Peyer's patch (tissue), 4 donors: ENCODE results near the gene PKD1. TPM values are rescaled to one million over a fixed set of nuclear protein-coding genes. Genes with fewer than 3 reads are reported as not detected.

Experiments
- DNase-seq, 3 donors: peaks; one replicate each; pipeline ENCODE4 v3.0.0-alpha.2; 2017 to 2019
- H3K27ac ChIP-seq, 4 donors: fragments of 200-600 bp; sonication (generic); one replicate each; pipeline ENCODE4 v1.5.1; 2016 to 2019
- H3K27me3 ChIP-seq, 2 donors: fragments of 200-600 bp; sonication (generic); one replicate each; pipeline ENCODE4 v1.5.1; 2019
- H3K36me3 ChIP-seq, 3 donors: fragments of 200-600 bp; sonication (generic); one replicate each; pipeline ENCODE4 v1.5.1; 2016 to 2019
- H3K4me1 ChIP-seq, 4 donors: fragments of 200-600 bp; sonication (generic); one replicate each; pipeline ENCODE4 v1.5.1; 2016 to 2019
- H3K4me3 ChIP-seq, 4 donors: fragments of 200-600 bp; sonication (generic); 1 replicate in 3 of 4; 2 replicates in 1 of 4; pipeline ENCODE4 v1.5.1; 2016 to 2019; ENCODE audit warnings: mild to moderate bottlenecking in 1 of 4
- H3K9me3 ChIP-seq, 4 donors: fragments of 200-600 bp; sonication (generic); one replicate each; pipeline ENCODE4 v1.5.1; 2016 to 2019; ENCODE audit warnings: mild to moderate bottlenecking in 1 of 4
- POLR2A ChIP-seq, 2 donors: fragments of 450-650 bp; IDR thresholded peaks; one replicate each; pipeline ENCODE4 v1.5.1; 2017; ENCODE audit warnings: antibody characterized with exemption in 2 of 2, mild to moderate bottlenecking in 2 of 2, moderate library complexity in 2 of 2
- total RNA-seq, 4 donors: library from RNA; depleted of rRNA; stranded (reverse); fragments of >200 nt; gene quantifications; one replicate each; pipeline ENCODE4 v1.1.0, GENCODE V29; 2016
- TF ChIP-seq, protein P1 (sequence below), 6 experiments: fragments of 450-650 bp in 4 of 6; fragments of 200-600 bp in 2 of 6; sonication (generic) in 1 of 6; IDR thresholded peaks; one replicate each; pipeline ENCODE4 v1.5.1; 2017 to 2019; ENCODE audit warnings: antibody characterized with exemption in 6 of 6, mild to moderate bottlenecking in 3 of 6, moderate library complexity in 1 of 6

PKD1 gene
- total RNA-seq, 4 donors from 2014 or later, result 64.6 to 305 (median 188) TPM

DNA sequence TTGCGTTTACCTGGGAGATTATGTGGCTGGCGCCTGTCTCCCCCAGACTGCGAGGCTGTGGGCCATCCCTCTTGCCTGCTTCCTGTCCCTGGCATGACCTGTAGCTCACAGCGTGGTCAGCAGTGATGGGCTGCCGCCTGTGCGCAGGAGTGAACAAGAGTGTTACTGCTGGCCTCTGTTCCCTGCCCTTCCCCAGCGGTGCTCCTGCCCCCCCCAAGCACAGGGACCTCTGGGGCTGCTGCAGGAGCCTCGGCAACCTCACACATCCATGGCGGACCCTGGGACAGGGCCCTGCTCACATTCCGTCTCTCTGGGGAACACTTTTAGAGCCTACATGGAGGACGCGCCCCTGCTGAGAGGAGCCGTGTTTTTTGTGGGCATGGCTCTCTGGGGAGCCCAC lies 77.3 kb downstream of the PKD1 start:
- DNase-seq, result no peak
- H3K36me3 ChIP-seq, result peaks cover 0 to 85% (median 0%) of the 10 kb centered on the region in 3 donors
- no peak for TF ChIP-seq POLR2A (IDR thresholded peaks at IDR 0.05)
- TF ChIP-seq, protein P1, sequence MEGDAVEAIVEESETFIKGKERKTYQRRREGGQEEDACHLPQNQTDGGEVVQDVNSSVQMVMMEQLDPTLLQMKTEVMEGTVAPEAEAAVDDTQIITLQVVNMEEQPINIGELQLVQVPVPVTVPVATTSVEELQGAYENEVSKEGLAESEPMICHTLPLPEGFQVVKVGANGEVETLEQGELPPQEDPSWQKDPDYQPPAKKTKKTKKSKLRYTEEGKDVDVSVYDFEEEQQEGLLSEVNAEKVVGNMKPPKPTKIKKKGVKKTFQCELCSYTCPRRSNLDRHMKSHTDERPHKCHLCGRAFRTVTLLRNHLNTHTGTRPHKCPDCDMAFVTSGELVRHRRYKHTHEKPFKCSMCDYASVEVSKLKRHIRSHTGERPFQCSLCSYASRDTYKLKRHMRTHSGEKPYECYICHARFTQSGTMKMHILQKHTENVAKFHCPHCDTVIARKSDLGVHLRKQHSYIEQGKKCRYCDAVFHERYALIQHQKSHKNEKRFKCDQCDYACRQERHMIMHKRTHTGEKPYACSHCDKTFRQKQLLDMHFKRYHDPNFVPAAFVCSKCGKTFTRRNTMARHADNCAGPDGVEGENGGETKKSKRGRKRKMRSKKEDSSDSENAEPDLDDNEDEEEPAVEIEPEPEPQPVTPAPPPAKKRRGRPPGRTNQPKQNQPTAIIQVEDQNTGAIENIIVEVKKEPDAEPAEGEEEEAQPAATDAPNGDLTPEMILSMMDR (IDR thresholded peaks at IDR 0.05), result no peak

DNA sequence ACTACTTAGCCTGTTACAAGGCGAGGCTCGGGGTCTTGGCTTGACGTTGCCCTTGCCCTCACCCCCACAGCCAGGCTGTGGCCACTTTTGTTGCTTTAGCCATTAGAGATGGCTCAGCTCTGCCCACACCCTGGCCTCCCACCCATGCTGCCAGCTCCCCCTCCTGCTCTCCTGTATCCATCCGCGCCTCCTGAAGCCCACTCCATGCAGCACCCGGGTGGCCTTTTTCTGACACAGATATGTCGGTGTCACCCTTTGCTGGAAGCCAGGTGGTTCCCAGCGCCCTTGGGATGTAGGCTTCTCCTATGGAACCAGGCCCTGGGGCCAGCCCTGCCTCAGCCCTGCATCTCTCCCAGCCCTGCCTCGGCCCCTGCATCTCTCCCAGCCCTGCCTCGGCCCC lies 78.3 kb downstream of the PKD1 start:
- peaks cover 0 to 5% (median 0%) of the 10 kb centered on the region in 4 donors for H3K4me1 ChIP-seq
- no peak for DNase-seq
- H3K9me3 ChIP-seq, result no peaks in the 10 kb centered on the region
- no peak for TF ChIP-seq POLR2A (IDR thresholded peaks at IDR 0.05)
- TF ChIP-seq, protein P1 (IDR thresholded peaks at IDR 0.05), result no peak
- H3K36me3 ChIP-seq, result peaks cover 0 to 84% (median 0%) of the 10 kb centered on the region in 3 donors
- no peak overlapping the region for H3K27ac ChIP-seq
- H3K27me3 ChIP-seq, result no peaks in the 10 kb centered on the region
- H3K4me3 ChIP-seq, result no peak overlapping the region

More for the DNA sequence above, 77.3 kb downstream of the PKD1 start:
- H3K4me1 ChIP-seq, result peaks cover 0 to 5% (median 0%) of the 10 kb centered on the region in 4 donors
- H3K9me3 ChIP-seq, result no peaks in the 10 kb centered on the region
- H3K27me3 ChIP-seq, result no peaks in the 10 kb centered on the region
- H3K27ac ChIP-seq, result no peak overlapping the region
- no peak overlapping the region for H3K4me3 ChIP-seq

DNA sequence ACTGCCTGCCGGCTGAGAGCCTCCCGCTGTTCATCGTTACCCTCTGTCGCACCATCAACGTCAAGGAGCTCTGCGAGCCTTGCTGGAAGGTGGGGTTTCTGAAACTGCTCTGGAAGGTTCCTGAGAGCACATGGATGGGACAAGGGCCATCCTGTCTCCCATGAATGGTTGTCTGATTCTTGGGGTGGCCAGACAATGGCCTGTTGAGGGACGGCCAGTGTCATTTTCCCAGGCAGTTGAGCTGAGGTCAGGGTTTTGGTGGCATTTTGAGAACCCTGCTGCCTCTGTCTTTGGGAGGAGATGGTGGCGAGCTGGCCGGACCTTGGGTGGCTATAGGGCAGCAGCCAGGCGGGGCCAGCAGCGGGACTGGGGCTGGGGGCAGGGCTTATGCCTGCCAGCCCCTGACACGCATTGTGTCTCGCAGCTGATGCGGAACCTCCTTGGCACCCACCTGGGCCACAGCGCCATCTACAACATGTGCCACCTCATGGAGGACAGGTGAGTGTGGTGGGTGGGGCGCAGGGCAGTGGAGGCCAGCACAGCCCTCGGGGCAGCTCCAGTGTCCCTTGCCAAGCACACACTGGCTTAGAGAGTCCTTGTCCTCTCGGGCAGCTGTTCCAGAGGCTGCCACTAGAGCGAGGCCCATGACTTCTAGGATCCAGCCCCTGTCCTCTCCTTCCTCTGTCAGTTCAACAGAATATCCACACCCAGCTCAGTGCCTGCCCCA lies 78.9 kb downstream of the PKD1 start:
- H3K36me3 ChIP-seq, result peaks cover 0 to 84% (median 0%) of the 10 kb centered on the region in 3 donors
- H3K27me3 ChIP-seq, result no peaks in the 10 kb centered on the region
- DNase-seq, result no peak
- no peak overlapping the region for H3K27ac ChIP-seq
- TF ChIP-seq, protein P1 (IDR thresholded peaks at IDR 0.05), result peak in 1 of 6 experiments; percentile 11
- no peak for TF ChIP-seq POLR2A (IDR thresholded peaks at IDR 0.05)
- H3K9me3 ChIP-seq, result no peaks in the 10 kb centered on the region
- H3K4me3 ChIP-seq, result no peak overlapping the region
- peaks cover 0 to 5% (median 0%) of the 10 kb centered on the region in 4 donors for H3K4me1 ChIP-seq

DNA sequence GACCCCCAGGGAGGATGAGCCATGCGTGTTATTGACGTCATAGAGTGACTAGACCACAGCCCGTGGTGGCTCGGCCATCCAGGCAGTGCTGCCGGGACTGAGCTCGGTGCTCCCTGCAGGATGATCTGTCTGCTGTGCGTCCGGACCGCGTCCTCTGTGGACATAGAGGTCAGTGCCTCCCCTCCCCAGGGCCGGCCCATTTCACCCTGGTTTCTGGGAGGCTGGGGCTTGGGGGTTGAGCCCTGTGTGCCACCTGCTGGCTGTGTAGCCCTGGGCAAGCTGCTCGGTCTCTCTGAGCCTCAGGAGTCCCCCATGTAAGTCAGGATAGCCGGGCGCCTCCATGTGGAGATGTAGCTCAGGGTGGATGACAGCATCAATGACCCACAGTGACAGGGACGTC lies 79.6 kb downstream of the PKD1 start:
- DNase-seq, result no peak
- H3K4me1 ChIP-seq, result peaks cover 0 to 5% (median 0%) of the 10 kb centered on the region in 4 donors
- TF ChIP-seq POLR2A (IDR thresholded peaks at IDR 0.05), result no peak
- TF ChIP-seq, protein P1 (IDR thresholded peaks at IDR 0.05), result peak in 1 of 6 experiments; percentile 17
- H3K27ac ChIP-seq, result no peak overlapping the region
- no peaks in the 10 kb centered on the region for H3K27me3 ChIP-seq
- no peaks in the 10 kb centered on the region for H3K9me3 ChIP-seq
- no peak overlapping the region for H3K4me3 ChIP-seq
- H3K36me3 ChIP-seq, result peaks cover 0 to 84% (median 0%) of the 10 kb centered on the region in 3 donors

DNA sequence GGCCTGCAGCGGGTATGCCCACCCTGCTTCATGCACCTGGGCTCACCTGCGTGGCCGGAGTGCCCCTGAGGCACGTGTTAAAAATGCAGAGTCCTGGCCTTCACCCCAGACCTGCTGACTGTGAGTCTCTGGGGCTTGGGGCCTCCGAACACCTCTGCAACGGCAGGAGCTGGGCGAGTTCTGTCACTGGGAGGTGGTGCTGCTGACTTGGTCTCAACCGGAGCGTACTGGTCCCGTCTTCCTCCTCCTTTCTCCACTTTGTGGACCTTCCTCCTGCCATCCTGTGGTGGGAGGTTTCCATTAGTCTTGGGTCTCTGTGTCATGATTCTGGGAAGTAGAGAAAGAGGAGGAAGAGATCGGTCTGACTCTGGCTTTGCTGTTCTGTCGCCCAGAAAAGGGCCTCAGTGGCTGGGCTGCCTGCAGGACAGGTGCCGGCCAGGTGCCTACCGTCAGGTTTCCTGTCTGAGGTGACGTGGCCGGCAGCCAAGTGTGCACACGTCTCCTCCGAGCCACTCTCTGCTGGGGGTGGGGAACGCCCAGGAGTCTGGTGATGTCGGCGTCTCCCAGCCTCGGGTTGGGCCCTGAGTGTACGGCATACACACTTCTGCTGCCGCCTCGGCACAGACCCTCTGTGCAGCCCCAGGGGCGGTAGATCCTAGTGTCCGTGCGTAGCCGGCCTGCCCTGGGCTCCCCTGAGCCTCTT lies 81.0 kb downstream of the PKD1 start:
- peaks cover 0 to 5% (median 0%) of the 10 kb centered on the region in 4 donors for H3K4me1 ChIP-seq
- H3K4me3 ChIP-seq, result no peak overlapping the region
- H3K9me3 ChIP-seq, result no peaks in the 10 kb centered on the region
- peaks cover 0 to 83% (median 0%) of the 10 kb centered on the region in 3 donors for H3K36me3 ChIP-seq
- H3K27ac ChIP-seq, result peak overlapping the region in 2 of 4 donors; percentile 17 to 40
- TF ChIP-seq POLR2A (IDR thresholded peaks at IDR 0.05), result no peak
- TF ChIP-seq, protein P1 (IDR thresholded peaks at IDR 0.05), result no peak
- H3K27me3 ChIP-seq, result no peaks in the 10 kb centered on the region
- peak in 2 of 3 donors; percentile 73 to 84 for DNase-seq
